Measurements from ENCODE around the gene CWC15. TPM values are rescaled to one million over a fixed set of nuclear protein-coding genes. Genes with fewer than 3 reads are reported as not detected.

Gene CWC15
- polyA plus RNA-seq, 1 of the 3 experiments (the other 2 are of a cell fraction): 27.0 TPM

DNA sequence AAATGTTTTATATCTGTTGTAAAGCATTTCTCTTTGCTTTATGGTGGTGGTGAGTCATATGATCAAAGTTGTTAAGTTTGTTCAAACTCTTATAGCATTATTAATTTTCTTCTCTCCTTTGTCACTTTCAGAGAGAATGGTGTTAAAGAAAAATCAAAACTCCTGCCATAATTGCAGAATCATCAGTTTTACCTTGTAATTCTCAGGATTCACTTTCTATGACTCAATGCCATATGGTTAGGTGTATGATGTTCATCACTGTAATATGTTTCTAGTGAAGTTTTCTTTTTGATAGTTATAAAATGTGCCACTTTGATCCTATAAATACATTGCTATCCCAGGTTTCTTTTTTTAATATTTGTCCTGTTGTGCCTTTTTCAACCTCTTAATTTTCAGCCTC, 38.0 kb upstream of the CWC15 start:
- Histone ChIP-seq H3K9me3 (peaks cover 7% of the 10 kb centered on the region; the same call in 1 of the 2 replicates), H3K27me3 (ENCODE audit: insufficient read depth) (no peaks in the 10 kb centered on the region; the same call in 1 of the 2 replicates), H3K79me2 (ENCODE audit: insufficient read depth) (no peaks in the 10 kb centered on the region), H3F3A (replicated peaks; ENCODE audit: insufficient read depth) (no peaks in the 10 kb centered on the region), H3K4me3 (ENCODE audit: low read depth in 2 of 2, low read length in 1 of 2) (no peak overlapping the region), H4K20me1 (ENCODE audit: insufficient read depth) (no peaks in the 10 kb centered on the region), H2AFZ (ENCODE audit: low read depth) (no peak overlapping the region), H3K27ac (ENCODE audit: low read depth in 2 of 2, low read length in 1 of 2) (no peak overlapping the region), H3K4me2 (no peak overlapping the region), H3K9me2 (no peaks in the 10 kb centered on the region), H3K36me3 (replicated peaks in 1 of 2; ENCODE audit: control insufficient read depth in 1 of 2, insufficient read depth in 2 of 2, low read length in 1 of 2) (no peaks in the 10 kb centered on the region), H3K4me1 (ENCODE audit: control insufficient read depth in 1 of 2, insufficient read depth in 2 of 2, low read depth in 1 of 2, low read length in 1 of 2) (no peaks in the 10 kb centered on the region), H3K9ac (no peak overlapping the region)
- ChIA-PET CTCF (interaction anchor here (0.7 kb wide), 1 partner anchor 29 kb away, joined by 3 read pairs; no protein-coding TSS in a partner anchor), POLR2A (no interaction called here)
- DNase-seq: no peak
- TF ChIP-seq NFIC (IDR thresholded peaks at IDR 0.05; ENCODE audit: borderline replicate concordance): no peak
- TF ChIP-seq EP300 (IDR thresholded peaks at IDR 0.05; ENCODE audit: borderline replicate concordance in 1 of 2, low read depth in 1 of 2, low read length in 1 of 2): no peak
- TF ChIP-seq, protein P1, sequence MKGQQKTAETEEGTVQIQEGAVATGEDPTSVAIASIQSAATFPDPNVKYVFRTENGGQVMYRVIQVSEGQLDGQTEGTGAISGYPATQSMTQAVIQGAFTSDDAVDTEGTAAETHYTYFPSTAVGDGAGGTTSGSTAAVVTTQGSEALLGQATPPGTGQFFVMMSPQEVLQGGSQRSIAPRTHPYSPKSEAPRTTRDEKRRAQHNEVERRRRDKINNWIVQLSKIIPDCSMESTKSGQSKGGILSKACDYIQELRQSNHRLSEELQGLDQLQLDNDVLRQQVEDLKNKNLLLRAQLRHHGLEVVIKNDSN (IDR thresholded peaks at IDR 0.05; ENCODE audit: borderline replicate concordance, low read depth): no peak
- no peak for TF ChIP-seq CHD2 (IDR thresholded peaks at IDR 0.05; ENCODE audit: low read length, partially characterized antibody)
- no peak for TF ChIP-seq FOXM1 (IDR thresholded peaks at IDR 0.05; ENCODE audit: low read depth)
- no peak for TF ChIP-seq TCF12 (IDR thresholded peaks at IDR 0.05)
- TF ChIP-seq POLR2AphosphoS5 (IDR thresholded peaks at IDR 0.05; ENCODE audit: low read depth, low read length): no peak
- TF ChIP-seq RXRA (IDR thresholded peaks at IDR 0.05; ENCODE audit: borderline replicate concordance, low read depth): no peak
- TF ChIP-seq GATA2 (CRISPR knock-in tag; IDR thresholded peaks at IDR 0.05): no peak
- TF ChIP-seq, protein P2, sequence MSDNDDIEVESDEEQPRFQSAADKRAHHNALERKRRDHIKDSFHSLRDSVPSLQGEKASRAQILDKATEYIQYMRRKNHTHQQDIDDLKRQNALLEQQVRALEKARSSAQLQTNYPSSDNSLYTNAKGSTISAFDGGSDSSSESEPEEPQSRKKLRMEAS (IDR thresholded peaks at IDR 0.05; ENCODE audit: low read depth): no peak
- TF ChIP-seq, protein P3, sequence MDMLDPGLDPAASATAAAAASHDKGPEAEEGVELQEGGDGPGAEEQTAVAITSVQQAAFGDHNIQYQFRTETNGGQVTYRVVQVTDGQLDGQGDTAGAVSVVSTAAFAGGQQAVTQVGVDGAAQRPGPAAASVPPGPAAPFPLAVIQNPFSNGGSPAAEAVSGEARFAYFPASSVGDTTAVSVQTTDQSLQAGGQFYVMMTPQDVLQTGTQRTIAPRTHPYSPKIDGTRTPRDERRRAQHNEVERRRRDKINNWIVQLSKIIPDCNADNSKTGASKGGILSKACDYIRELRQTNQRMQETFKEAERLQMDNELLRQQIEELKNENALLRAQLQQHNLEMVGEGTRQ (IDR thresholded peaks at IDR 0.05; ENCODE audit: borderline replicate concordance, low read depth, low read length): no peak
- TF ChIP-seq, protein P4, sequence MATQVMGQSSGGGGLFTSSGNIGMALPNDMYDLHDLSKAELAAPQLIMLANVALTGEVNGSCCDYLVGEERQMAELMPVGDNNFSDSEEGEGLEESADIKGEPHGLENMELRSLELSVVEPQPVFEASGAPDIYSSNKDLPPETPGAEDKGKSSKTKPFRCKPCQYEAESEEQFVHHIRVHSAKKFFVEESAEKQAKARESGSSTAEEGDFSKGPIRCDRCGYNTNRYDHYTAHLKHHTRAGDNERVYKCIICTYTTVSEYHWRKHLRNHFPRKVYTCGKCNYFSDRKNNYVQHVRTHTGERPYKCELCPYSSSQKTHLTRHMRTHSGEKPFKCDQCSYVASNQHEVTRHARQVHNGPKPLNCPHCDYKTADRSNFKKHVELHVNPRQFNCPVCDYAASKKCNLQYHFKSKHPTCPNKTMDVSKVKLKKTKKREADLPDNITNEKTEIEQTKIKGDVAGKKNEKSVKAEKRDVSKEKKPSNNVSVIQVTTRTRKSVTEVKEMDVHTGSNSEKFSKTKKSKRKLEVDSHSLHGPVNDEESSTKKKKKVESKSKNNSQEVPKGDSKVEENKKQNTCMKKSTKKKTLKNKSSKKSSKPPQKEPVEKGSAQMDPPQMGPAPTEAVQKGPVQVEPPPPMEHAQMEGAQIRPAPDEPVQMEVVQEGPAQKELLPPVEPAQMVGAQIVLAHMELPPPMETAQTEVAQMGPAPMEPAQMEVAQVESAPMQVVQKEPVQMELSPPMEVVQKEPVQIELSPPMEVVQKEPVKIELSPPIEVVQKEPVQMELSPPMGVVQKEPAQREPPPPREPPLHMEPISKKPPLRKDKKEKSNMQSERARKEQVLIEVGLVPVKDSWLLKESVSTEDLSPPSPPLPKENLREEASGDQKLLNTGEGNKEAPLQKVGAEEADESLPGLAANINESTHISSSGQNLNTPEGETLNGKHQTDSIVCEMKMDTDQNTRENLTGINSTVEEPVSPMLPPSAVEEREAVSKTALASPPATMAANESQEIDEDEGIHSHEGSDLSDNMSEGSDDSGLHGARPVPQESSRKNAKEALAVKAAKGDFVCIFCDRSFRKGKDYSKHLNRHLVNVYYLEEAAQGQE (IDR thresholded peaks at IDR 0.05; ENCODE audit: low read depth, low read length): no peak
- TF ChIP-seq SIN3A (IDR thresholded peaks at IDR 0.05; ENCODE audit: borderline replicate concordance, low read depth, low read length): no peak
- TF ChIP-seq RCOR1 (IDR thresholded peaks at IDR 0.05; ENCODE audit: low read length): no peak
- TF ChIP-seq, protein P5, sequence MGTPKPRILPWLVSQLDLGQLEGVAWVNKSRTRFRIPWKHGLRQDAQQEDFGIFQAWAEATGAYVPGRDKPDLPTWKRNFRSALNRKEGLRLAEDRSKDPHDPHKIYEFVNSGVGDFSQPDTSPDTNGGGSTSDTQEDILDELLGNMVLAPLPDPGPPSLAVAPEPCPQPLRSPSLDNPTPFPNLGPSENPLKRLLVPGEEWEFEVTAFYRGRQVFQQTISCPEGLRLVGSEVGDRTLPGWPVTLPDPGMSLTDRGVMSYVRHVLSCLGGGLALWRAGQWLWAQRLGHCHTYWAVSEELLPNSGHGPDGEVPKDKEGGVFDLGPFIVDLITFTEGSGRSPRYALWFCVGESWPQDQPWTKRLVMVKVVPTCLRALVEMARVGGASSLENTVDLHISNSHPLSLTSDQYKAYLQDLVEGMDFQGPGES (IDR thresholded peaks at IDR 0.05; ENCODE audit: low read depth, low read length): no peak
- no peak for TF ChIP-seq YY1 (IDR thresholded peaks at IDR 0.05; ENCODE audit: low read depth)
